Body of pancreas (tissue), 4 donors: ENCODE results near the gene RPL23. TPM values are rescaled to one million over a fixed set of nuclear protein-coding genes. Genes with fewer than 3 reads are reported as not detected.

ENCODE experiments used
- ATAC-seq: fragments of 150-250 bp; one replicate; pipeline ENCODE4 v1.9.1; 2016
- DNase-seq, 4 donors: peaks; one replicate each; pipeline ENCODE4 v3.0.0-alpha.2; 2019
- H3K27ac ChIP-seq, 4 donors: fragments of 200-600 bp; sonication (generic); 1 replicate in 3 of 4; 2 replicates in 1 of 4; pipeline versions ENCODE4 v1.5.1 to v1.6.1; 2016 to 2019; ENCODE audit warnings: mild to moderate bottlenecking in 1 of 4, mixed read lengths in 1 of 4, moderate library complexity in 1 of 4
- H3K27me3 ChIP-seq, 2 donors: fragments of 200-600 bp; sonication (generic); one replicate each; pipeline ENCODE4 v1.6.0; 2016; ENCODE audit warnings: mild to moderate bottlenecking in 1 of 2
- H3K36me3 ChIP-seq, 2 donors: fragments of 200-600 bp; sonication (generic); replicated peaks in 1 of 2; 2 replicates each; pipeline ENCODE4 v1.5.1; 2016; ENCODE audit warnings: low read depth in 2 of 2; ENCODE audit not compliant: insufficient read depth in 1 of 2
- H3K4me1 ChIP-seq: fragments of 200-600 bp; sonication (generic); one replicate; pipeline ENCODE4 v1.6.0; 2016
- H3K4me3 ChIP-seq, 2 donors: fragments of 200-600 bp; sonication (generic); 1 replicate in 1 of 2; 2 replicates in 1 of 2; pipeline ENCODE4 v1.5.1; 2016 to 2019
- H3K9me3 ChIP-seq, 3 donors: fragments of 200-600 bp; sonication (generic); 1 replicate in 2 of 3; 2 replicates in 1 of 3; pipeline ENCODE4 v1.5.1; 2016
- POLR2A ChIP-seq, 3 donors: fragments of 450-650 bp; IDR thresholded peaks; one replicate each; pipeline ENCODE4 v1.6.1; 2016; ENCODE audit warnings: antibody characterized with exemption in 3 of 3, mild to moderate bottlenecking in 2 of 3
- WGBS, 2 donors: methylation state at CpG; one replicate each; pipeline ENCODE4 v1.1.5; 2017; 5-methylcytosine and 5-hydroxymethylcytosine counted together
- intact Hi-C: fragments of 100-400 bp; cut with DNase I; formaldehyde crosslinking; loops from one replicate; pipeline ENCODE4 v1.15.1; 2023
- total RNA-seq, 2 donors: library from RNA; depleted of rRNA; stranded (reverse); fragments of >200 nt; gene quantifications; one replicate each; pipeline ENCODE4 v1.1.0, GENCODE V29; 2016
- TF ChIP-seq, protein P1 (sequence below), 7 experiments: fragments of 450-650 bp in 4 of 7; fragments of 200-600 bp in 3 of 7; sonication (generic) in 3 of 7; IDR thresholded peaks; one replicate each; pipeline ENCODE4 v1.5.1; 2016 to 2019; ENCODE audit warnings: antibody characterized with exemption in 7 of 7

The RPL23 gene
- total RNA-seq, 2 donors from 2014 or later: 693 to 755 TPM

DNA sequence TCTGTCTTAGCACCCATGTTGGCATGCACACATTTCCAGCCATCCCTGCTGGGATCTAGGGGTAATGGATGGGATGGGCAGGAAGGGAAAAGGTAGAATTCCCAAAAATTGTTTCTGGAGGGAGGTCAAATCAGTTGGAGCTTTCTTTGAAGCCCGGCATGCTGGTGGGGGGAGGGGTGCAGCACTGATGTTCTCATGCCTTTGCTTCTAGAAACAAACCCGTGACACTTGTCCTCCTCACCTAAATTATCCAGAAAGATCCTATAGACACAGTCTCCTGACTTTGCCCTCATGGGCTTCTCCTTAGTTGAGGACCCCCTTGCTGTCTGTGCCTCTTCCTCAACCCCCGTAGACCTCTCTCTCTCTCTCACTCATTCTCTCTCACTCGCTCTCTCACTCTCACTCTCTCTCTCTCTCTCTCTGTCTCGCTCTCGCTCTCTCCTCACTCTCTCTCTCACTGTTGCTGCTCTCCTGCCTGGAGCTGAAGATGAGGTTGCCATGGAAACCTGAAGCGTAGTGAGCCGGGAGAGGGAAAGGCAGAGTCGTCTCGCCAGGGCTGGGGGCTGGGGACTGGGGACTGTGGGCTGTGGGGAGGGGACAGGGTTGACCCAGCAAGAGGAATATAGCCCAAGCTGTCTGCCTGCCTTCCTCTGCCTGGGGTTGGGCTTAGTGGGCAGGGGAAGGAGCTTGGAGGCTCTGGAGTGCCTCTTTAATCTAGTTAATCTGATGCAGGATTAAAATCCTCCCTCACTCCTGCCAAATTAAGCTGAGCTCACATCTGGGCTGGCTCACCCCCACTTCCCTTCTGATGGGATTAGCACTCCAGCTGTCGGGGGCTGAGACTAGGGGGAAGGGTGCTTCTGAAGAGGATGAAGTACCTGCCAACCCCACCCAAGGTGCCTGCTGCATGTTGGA, 32.5 kb upstream of the RPL23 start:
- H3K9me3 ChIP-seq: no peaks in the 10 kb centered on the region
- whole genome bisulfite sequencing, 2 donors: 30 to 32% methylated on average over 11 of the region's 11 CpGs
- TF ChIP-seq POLR2A (IDR thresholded peaks at IDR 0.05): no peak
- TF ChIP-seq, protein P1, sequence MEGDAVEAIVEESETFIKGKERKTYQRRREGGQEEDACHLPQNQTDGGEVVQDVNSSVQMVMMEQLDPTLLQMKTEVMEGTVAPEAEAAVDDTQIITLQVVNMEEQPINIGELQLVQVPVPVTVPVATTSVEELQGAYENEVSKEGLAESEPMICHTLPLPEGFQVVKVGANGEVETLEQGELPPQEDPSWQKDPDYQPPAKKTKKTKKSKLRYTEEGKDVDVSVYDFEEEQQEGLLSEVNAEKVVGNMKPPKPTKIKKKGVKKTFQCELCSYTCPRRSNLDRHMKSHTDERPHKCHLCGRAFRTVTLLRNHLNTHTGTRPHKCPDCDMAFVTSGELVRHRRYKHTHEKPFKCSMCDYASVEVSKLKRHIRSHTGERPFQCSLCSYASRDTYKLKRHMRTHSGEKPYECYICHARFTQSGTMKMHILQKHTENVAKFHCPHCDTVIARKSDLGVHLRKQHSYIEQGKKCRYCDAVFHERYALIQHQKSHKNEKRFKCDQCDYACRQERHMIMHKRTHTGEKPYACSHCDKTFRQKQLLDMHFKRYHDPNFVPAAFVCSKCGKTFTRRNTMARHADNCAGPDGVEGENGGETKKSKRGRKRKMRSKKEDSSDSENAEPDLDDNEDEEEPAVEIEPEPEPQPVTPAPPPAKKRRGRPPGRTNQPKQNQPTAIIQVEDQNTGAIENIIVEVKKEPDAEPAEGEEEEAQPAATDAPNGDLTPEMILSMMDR (IDR thresholded peaks at IDR 0.05): no peak
- H3K36me3 ChIP-seq: peaks cover 0 to 3% of the 10 kb centered on the region in 2 donors
- H3K27ac ChIP-seq: peak overlapping the region in 3 of 4 donors; percentile 7 to 42 (median 38)
- DNase-seq (peak in 1 of 4 donors; percentile 60), ATAC-seq (peak; percentile 10)
- H3K4me3 ChIP-seq: no peak overlapping the region
- H3K27me3 ChIP-seq: no peaks in the 10 kb centered on the region
- intact Hi-C loops: no loop called here
- H3K4me1 ChIP-seq: peaks cover 57% of the 10 kb centered on the region

DNA sequence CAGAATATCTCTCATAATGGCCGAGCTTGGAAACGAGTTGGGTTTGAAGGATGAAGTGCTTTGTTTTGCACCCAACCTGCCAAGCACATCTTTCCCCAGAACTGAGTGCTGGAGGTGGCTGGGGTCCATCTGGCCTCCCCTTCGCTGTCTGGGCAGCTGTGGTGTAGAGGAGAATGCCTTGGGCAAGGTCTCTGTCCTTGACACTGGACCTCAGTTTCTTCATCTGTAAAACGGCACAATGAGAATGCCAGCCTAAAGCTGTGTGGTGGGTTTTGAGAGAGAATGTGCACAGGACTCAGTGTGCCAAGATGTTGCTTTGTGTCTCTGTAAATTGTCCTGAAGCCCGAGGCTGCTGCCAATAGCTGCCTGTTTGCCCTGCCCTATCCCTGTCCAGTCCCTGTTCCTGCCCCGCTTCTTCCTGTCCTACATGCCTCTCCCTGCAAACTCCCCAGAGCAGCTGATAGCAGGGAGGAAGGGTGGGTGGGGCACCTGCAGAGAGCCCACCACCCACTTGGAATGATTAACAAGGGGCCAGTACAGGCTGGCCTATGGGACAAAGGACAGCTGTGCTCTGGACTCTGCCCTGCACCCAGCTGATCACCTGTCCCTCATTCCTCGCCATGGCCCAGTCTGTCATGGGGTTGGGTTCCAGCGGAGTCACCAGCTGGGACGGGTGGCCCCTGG, 31.7 kb upstream of the RPL23 start:
- H3K4me3 ChIP-seq: no peak overlapping the region
- intact Hi-C loops: no loop called here
- TF ChIP-seq, protein P1 (IDR thresholded peaks at IDR 0.05): no peak
- no peak for TF ChIP-seq POLR2A (IDR thresholded peaks at IDR 0.05)
- no peaks in the 10 kb centered on the region for H3K9me3 ChIP-seq
- H3K27me3 ChIP-seq: no peaks in the 10 kb centered on the region
- peaks cover 0 to 3% of the 10 kb centered on the region in 2 donors for H3K36me3 ChIP-seq
- DNase-seq (peak; percentile 42 to 75 (median 64)), ATAC-seq (peak; percentile 74)
- WGBS, 2 donors: 35 to 36% methylated on average over 6 to 9 of the region's 9 CpGs
- peaks cover 65% of the 10 kb centered on the region for H3K4me1 ChIP-seq
- H3K27ac ChIP-seq: peak overlapping the region in 3 of 4 donors; percentile 7 to 42 (median 38)

DNA sequence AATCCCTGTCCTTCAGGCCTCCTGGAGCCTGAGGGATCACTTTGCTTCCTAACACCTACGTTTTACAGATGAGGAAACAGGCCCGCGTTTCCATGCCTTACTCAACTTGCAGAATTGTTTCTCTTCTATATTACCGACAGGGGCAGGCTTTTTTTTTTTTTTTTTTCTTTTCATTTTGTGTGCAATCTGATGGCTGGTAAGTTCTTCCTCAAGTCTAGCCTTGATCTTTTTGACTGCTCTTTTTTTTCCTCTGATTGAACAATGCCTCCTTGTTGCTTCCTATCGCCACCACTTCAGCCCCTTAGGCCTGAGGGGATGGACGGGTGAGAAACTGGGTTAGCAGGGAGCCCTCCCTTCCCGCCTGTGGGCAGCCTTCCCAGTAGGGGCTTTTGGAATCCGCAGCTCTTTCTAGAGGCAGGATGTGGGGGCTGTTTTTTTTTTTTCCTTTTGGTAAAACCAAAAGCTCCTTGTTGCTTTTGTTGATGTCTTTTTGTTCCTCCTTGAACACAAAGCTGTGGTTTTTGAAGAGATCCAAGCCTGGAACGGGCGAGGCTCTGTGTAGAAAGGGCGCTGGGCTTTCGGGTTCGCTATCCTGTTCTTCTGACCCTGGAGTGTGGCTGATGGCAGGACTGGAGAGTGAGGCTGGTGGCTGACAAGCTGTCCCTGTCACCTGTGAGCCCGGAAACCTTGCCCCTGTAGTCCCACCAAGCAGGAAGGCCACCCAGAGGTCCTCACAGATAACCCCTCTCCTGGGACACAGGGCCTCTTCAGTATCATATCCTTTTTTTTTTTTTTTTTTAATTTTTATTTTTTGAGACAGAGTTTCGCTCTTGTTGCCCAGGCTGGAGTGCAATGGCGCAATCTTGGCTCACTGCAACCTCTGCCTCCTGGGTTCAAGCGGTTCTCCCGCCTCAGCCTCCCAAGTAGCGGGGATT, 30.3 kb upstream of the RPL23 start:
- Histone ChIP-seq H3K4me3 (no peak overlapping the region), H3K36me3 (peaks cover 0 to 4% of the 10 kb centered on the region in 2 donors), H3K27ac (peak overlapping the region in 1 of 4 donors; percentile 59), H3K9me3 (no peaks in the 10 kb centered on the region), H3K4me1 (peaks cover 74% of the 10 kb centered on the region), H3K27me3 (no peaks in the 10 kb centered on the region)
- no peak for DNase-seq
- intact Hi-C loops: no loop called here
- no peak for ATAC-seq
- WGBS, 2 donors: 67 to 78% methylated on average over 19 of the region's 19 CpGs
- TF ChIP-seq, protein P1 (IDR thresholded peaks at IDR 0.05): no peak
- no peak for TF ChIP-seq POLR2A (IDR thresholded peaks at IDR 0.05)

DNA sequence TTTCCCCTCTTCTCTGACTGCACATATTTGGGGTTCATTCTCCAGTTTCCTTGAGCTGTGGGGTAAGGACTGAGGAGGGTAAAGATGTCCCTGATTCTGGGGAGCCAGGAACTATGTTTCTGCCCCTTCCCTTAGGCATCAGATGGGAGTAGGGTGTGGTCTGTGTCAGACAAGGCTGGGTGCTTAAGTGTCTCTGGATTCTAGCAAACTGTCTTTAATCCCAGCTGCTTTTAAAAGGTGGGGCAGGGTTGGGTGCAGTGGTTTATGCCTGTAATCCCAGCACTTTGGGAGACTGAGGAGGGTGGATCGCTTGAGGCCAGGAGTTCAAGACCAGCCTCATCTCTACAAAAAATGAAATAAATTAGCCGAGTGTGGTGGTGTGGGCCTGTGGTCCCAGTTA, 29.3 kb upstream of the RPL23 start:
- no peak overlapping the region for H3K4me3 ChIP-seq
- peaks cover 71% of the 10 kb centered on the region for H3K4me1 ChIP-seq
- H3K36me3 ChIP-seq: peaks cover 0 to 11% of the 10 kb centered on the region in 2 donors
- H3K9me3 ChIP-seq: no peaks in the 10 kb centered on the region
- TF ChIP-seq, protein P1 (IDR thresholded peaks at IDR 0.05): no peak
- TF ChIP-seq POLR2A (IDR thresholded peaks at IDR 0.05): no peak
- ATAC-seq (no peak), DNase-seq (no peak)
- intact Hi-C loops: no loop called here
- 88 to 94% methylated on average over 2 of the region's 2 CpGs for WGBS, 2 donors
- no peaks in the 10 kb centered on the region for H3K27me3 ChIP-seq
- no peak overlapping the region for H3K27ac ChIP-seq
